ENCODE data around the gene EARS2. TPM values are rescaled to one million over a fixed set of nuclear protein-coding genes. Genes with fewer than 3 reads are reported as not detected.

EARS2 gene
- total and polyA plus RNA-seq, 2 of the 8 experiments (the other 6 are each of a cell fraction or from before 2014, with no cell fraction given): 47.8 to 111 TPM

GRCh38 chr16:23564575-23565363 is 7.6 kb upstream of the EARS2 start (continued):
- TF ChIP-seq CHD7 (IDR thresholded peaks at IDR 0.05; ENCODE audit: insufficient replicate concordance, low read length) (no peak), SIX5 (IDR thresholded peaks at IDR 0.05; ENCODE audit: low read depth, low read length) (no peak), SP2 (IDR thresholded peaks at IDR 0.05; ENCODE audit: low read length) (no peak), ASH2L (IDR thresholded peaks at IDR 0.05; ENCODE audit: low read length) (no peak), RAD21 (IDR thresholded peaks at IDR 0.05 in 1 of 2, conservative IDR thresholded peaks at IDR 0.05 in 1 of 2; ENCODE audit: low read depth in 2 of 2, low read length in 2 of 2) (no peak), EZH2 (IDR thresholded peaks at IDR 0.05; ENCODE audit: low read depth, low read length, severe bottlenecking) (no peak), PHF8 (conservative IDR thresholded peaks at IDR 0.05; ENCODE audit: low read depth, low read length) (no peak), CHD1 (IDR thresholded peaks at IDR 0.05; ENCODE audit: low read depth, low read length) (no peak), BRCA1 (IDR thresholded peaks at IDR 0.05; ENCODE audit: low read depth, low read length) (no peak), POLR2A (IDR thresholded peaks at IDR 0.05; ENCODE audit: control extremely low read depth in 1 of 2, low read depth in 2 of 2, low read length in 2 of 2) (no peak), BCL11A (IDR thresholded peaks at IDR 0.05; ENCODE audit: low read depth in 2 of 2, low read length in 2 of 2) (no peak)
